HG02678 (cell line): Measurements from ENCODE around the gene PCNA.

Experiments
- ATAC-seq: cut with Tn5 transposase; IDR thresholded peaks from one replicate; pipeline ENCODE4 v1.9.1; 2021; ENCODE audit warnings: mild to moderate bottlenecking, moderate library complexity; ENCODE audit not compliant: unreplicated experiment

The PCNA gene

DNA sequence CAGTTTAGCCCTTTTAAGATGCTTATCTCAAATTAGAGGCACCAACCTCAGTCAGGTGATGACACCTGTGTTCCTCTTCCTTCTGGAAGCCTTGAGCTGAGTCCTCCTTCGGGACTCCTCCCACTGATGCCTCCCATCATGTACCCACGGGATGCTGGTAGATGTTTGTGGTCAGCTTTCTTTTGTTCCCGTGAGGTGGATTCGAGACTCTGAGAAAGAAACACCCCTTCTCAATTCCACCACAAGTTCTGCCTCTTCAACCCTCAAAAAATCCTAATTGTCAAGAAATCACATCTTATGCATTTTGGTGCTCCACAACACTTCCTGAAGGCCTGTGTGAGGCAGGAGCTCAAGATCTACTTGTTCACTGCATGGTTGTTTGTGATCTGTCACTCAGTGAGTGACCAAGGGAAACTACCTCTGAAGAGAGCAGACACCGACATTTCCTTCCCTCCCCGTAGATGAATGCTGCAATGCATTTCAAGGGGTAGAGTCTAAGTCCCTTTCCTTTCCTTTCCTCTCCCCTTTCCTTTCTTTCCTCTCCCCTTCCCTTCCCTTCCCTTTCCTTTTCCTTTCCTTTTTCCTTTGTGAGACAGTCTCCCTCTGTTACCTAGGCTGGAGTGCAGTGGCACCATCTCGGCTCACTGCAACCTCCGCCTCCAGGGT is 50.5 kb downstream of the PCNA start:
- no peak for ATAC-seq

DNA sequence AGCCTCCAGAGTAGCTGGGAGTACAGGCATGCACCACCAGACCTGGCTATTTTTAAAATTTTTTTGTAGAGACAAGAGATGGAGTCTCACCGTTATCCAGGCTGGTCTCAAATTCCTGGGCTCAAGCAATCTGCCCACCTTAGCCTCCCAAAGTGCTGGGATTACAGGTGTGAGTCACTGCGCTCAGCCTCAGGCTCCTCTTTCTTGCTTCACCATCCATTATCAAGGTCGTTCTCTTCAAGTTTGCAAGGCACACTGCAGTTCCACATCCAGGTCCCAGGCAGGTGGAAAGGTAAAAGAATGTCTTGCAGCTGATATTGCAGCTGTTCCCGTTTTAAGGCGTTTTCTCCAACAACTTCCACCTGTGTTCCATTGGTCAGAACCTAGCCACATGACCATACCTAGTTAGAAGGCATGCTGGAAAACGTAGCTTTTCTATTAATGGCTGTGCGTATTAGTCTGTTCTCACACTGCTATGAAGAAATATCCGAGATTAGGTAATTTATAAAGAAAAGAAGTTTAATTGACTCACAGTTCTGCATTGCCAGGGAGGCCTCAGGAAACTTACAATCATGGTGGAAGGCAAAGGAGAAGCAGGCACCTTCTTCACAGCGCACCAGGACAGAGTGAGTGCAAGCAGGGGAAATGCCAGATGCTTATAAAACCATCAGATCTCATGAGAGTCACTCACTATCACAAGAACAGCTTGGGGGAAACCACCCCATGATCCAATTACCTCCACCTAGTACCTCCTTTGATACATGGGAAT is 51.7 kb downstream of the PCNA start:
- ATAC-seq = no peak

DNA sequence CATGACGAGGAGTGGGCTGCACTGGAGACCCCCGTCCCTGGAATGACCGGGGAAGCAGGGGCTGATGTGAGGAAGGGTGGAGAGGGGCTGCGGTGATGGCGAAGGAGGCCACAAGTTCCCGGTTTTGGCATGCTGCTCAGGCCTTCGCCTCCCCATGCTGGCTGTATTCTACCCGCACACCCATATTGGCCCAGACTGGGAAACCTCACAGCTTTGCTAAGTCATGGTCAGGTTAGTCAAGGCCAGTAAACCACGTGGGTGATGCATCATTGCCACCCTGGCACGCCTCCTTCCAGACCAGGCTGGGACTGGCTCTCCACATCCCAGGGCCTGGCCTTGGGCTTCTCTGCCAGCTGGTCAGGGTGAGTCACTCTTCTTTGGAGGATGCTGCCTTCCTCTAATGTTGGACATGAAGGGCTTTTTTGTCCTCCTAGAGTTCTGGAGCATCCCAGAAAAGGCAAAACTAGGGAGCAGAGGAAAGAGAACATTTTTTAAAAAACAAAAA is 53.8 kb downstream of the PCNA start:
- no peak for ATAC-seq

- no peak for ATAC-seq
These were observed 54.4 kb downstream of the PCNA start for GRCh38 chr20:5065166-5065878.
